GM23338 (cell line): ENCODE measurements around the gene PRKAR1B. TPM values are rescaled to one million over a fixed set of nuclear protein-coding genes. Genes with fewer than 3 reads are reported as not detected.

Source experiments
- ATAC-seq: fragments of 200-7000 bp; cut with Tn5 transposase; 3 replicates; pipeline ENCODE4 v1.9.1; 2020
- DNase-seq: peaks from one replicate; pipeline ENCODE4 v3.0.0-alpha.2; 2015; ENCODE audit warnings: low spot score
- H2AFZ ChIP-seq: fragments of 200-600 bp; sonication (generic); 2 replicates; pipeline ENCODE4 v1.8.0; 2016; ENCODE audit warnings: antibody characterized with exemption, mild to moderate bottlenecking, moderate library complexity
- H3F3A ChIP-seq: fragments of 200-600 bp; sonication (generic); replicated peaks from 2 replicates; pipeline ENCODE4 v1.8.0; 2017; ENCODE audit warnings: antibody characterized with exemption, mixed run types, low read depth
- H3K27ac ChIP-seq: fragments of 200-600 bp; sonication (generic); 2 replicates; pipeline ENCODE4 v1.6.1; 2016; ENCODE audit warnings: low read depth
- H3K27me3 ChIP-seq: fragments of 200-600 bp; sonication (generic); 2 replicates; pipeline ENCODE4 v1.8.0; 2016; ENCODE audit warnings: mild to moderate bottlenecking, mixed run types, moderate library complexity; ENCODE audit not compliant: insufficient read depth
- H3K36me3 ChIP-seq: fragments of 200-600 bp; sonication (generic); 2 replicates; pipeline ENCODE4 v1.8.0; 2016; ENCODE audit warnings: mild to moderate bottlenecking; ENCODE audit not compliant: insufficient read depth
- H3K4me1 ChIP-seq: fragments of 200-600 bp; sonication (generic); 2 replicates; pipeline ENCODE4 v1.8.0; 2016; ENCODE audit warnings: mild to moderate bottlenecking, moderate library complexity; ENCODE audit not compliant: insufficient read depth
- H3K4me2 ChIP-seq: fragments of 200-600 bp; sonication (generic); 2 replicates; pipeline ENCODE4 v1.7.1; 2017; ENCODE audit warnings: mixed run types
- H3K4me3 ChIP-seq: fragments of 200-600 bp; sonication (generic); 2 replicates; pipeline ENCODE4 v1.6.1; 2016; ENCODE audit warnings: mixed run types
- H3K79me2 ChIP-seq: fragments of 200-600 bp; sonication (generic); replicated peaks from 2 replicates; pipeline ENCODE4 v1.8.0; 2017; ENCODE audit warnings: mild to moderate bottlenecking; ENCODE audit not compliant: insufficient read depth
- H3K9me2 ChIP-seq: fragments of 200-600 bp; sonication (generic); 2 replicates; pipeline ENCODE4 v1.8.0; 2017; ENCODE audit not compliant: insufficient read depth
- H4K20me1 ChIP-seq: fragments of 200-600 bp; sonication (generic); replicated peaks from 2 replicates; pipeline ENCODE4 v1.8.0; 2017; ENCODE audit warnings: mild to moderate bottlenecking; ENCODE audit not compliant: insufficient read depth
- H3K27ac Mint-ChIP-seq: 2 replicates; pipeline ENCODE4 v1.8.0; 2020; ENCODE audit warnings: inconsistent platforms, mild to moderate bottlenecking, moderate library complexity, mixed read lengths
- H3K27me3 Mint-ChIP-seq: 3 replicates; pipeline ENCODE4 v1.8.0; 2022; ENCODE audit warnings: low read depth, mild to moderate bottlenecking, moderate library complexity, mixed read lengths, inconsistent platforms; ENCODE audit not compliant: insufficient read depth, poor library complexity
- H3K36me3 Mint-ChIP-seq: 3 replicates; pipeline ENCODE4 v1.8.0; 2021; ENCODE audit warnings: low read depth, mild to moderate bottlenecking, inconsistent platforms, moderate library complexity, mixed read lengths
- H3K4me1 Mint-ChIP-seq: 3 replicates; pipeline ENCODE4 v1.8.0; 2020; ENCODE audit warnings: mild to moderate bottlenecking, inconsistent platforms, mixed read lengths
- H3K4me3 Mint-ChIP-seq: 3 replicates; pipeline ENCODE4 v1.8.0; 2021; ENCODE audit warnings: moderate library complexity, mild to moderate bottlenecking, inconsistent platforms, mixed read lengths
- H3K9me3 Mint-ChIP-seq: 3 replicates; pipeline ENCODE4 v1.8.0; 2020; ENCODE audit warnings: moderate library complexity, mild to moderate bottlenecking, inconsistent platforms, mixed read lengths
- CREB1 ChIP-seq: fragments of 250-450 bp; sonication (Bioruptor Pico); IDR thresholded peaks from 2 replicates; pipeline ENCODE4 v1.5.0; 2020; ENCODE audit warnings: low read depth, mild to moderate bottlenecking, moderate library complexity
- EZH2 ChIP-seq: fragments of 200-600 bp; sonication (generic); IDR thresholded peaks from one replicate; pipeline ENCODE4 v1.8.0; 2017; ENCODE audit warnings: antibody characterized with exemption, mild to moderate bottlenecking, low read depth; ENCODE audit not compliant: unreplicated experiment
- EZH2phosphoT487 ChIP-seq: fragments of 200-600 bp; sonication (generic); IDR thresholded peaks from one replicate; pipeline ENCODE4 v1.8.1; 2018; ENCODE audit warnings: antibody characterized with exemption; ENCODE audit not compliant: unreplicated experiment
- JUNB ChIP-seq: IDR thresholded peaks from one replicate; pipeline ENCODE4 v1.6.1; 2016; ENCODE audit warnings: antibody characterized with exemption; ENCODE audit not compliant: unreplicated experiment
- NANOG ChIP-seq: IDR thresholded peaks from 2 replicates; pipeline ENCODE4 v1.6.1; 2016; ENCODE audit warnings: antibody characterized with exemption, borderline replicate concordance
- POLR2AphosphoS5 ChIP-seq: IDR thresholded peaks from 2 replicates; pipeline ENCODE4 v1.6.1; 2016; ENCODE audit warnings: antibody characterized with exemption, low read depth
- STAT1 ChIP-seq: IDR thresholded peaks from one replicate; pipeline ENCODE4 v1.6.1; 2016; ENCODE audit warnings: antibody characterized with exemption; ENCODE audit not compliant: unreplicated experiment
- ZNF114 ChIP-seq: fragments of 250-450 bp; sonication (Bioruptor Pico); IDR thresholded peaks from 2 replicates; pipeline ENCODE4 v1.5.0; 2020; ENCODE audit warnings: mild to moderate bottlenecking, moderate library complexity
- ZNF331 ChIP-seq: fragments of 250-450 bp; sonication (Bioruptor Pico); IDR thresholded peaks from 2 replicates; pipeline ENCODE4 v1.5.0; 2020; ENCODE audit warnings: low read depth, mild to moderate bottlenecking, moderate library complexity
- polyA plus RNA-seq: library from polyadenylated mRNA; unstranded; fragments of >200 nt; fragmentation: Nextera tagmentation; extraction: Ambion mirVana; gene quantifications from 2 replicates; pipeline ENCODE4 v1.2.1, GENCODE V29; 2016
- total RNA-seq: library from RNA; depleted of rRNA; stranded (reverse); fragments of >200 nt; shearing (Covaris generic); gene quantifications from 2 replicates; pipeline ENCODE4 v1.2.3, GENCODE V29; 2014
- TF ChIP-seq, protein P1 (sequence below): fragments of 250-450 bp; sonication (Bioruptor Pico); IDR thresholded peaks from 2 replicates; pipeline ENCODE4 v1.5.0; 2020; ENCODE audit warnings: mild to moderate bottlenecking, moderate library complexity
- TF ChIP-seq, protein P2 (sequence below), 2 experiments: fragments of 200-600 bp in 1 of 2; sonication (generic) in 1 of 2; conservative IDR thresholded peaks; 2 replicates each; pipeline versions ENCODE4 v1.5.1 to v1.6.1; 2016 to 2017; ENCODE audit warnings: antibody characterized with exemption in 2 of 2, low read depth in 2 of 2, mild to moderate bottlenecking in 2 of 2, moderate library complexity in 1 of 2
- TF ChIP-seq, protein P3 (sequence below): IDR thresholded peaks from one replicate; pipeline ENCODE4 v1.6.1; 2018; ENCODE audit warnings: antibody characterized with exemption; ENCODE audit not compliant: unreplicated experiment
- TF ChIP-seq, protein P4 (sequence below): IDR thresholded peaks from 2 replicates; pipeline ENCODE4 v1.6.1; 2016; ENCODE audit warnings: antibody characterized with exemption

Gene PRKAR1B
- total and polyA plus RNA-seq, 2 experiments from 2014 or later = 35.7 to 36.7 TPM

DNA sequence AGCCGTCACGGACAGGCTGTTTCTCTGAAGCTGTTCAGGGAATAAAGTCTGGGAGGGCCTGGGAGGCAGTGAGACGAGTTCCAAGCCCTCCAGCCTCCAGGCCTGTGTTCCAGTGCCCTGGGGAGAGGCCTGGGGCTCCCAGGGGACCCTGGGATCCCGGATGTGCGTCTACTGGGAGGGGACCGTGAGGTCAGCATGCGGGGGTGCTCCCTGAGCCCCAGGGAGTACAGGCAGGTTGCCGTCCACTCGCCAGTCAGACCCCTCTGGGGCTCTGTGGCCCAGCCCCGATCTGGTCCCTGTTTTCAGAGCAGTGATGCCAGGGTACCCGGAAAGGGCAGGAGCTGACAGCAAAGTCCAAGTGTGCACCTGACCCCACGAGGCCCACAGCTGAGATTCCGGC is 81.5 kb downstream of the PRKAR1B start:
- H3K4me3 ChIP-seq = no peak overlapping the region
- Mint-ChIP-seq H3K36me3 (peaks cover 28% of the 10 kb centered on the region), H3K4me3 (no peak overlapping the region), H3K27ac (no peak overlapping the region), H3K27me3 (peaks cover 11% of the 10 kb centered on the region), H3K9me3 (no peaks in the 10 kb centered on the region; the same call in 2 of the 3 replicates), H3K4me1 (no peaks in the 10 kb centered on the region)
- H3K36me3 ChIP-seq = no peaks in the 10 kb centered on the region
- H3K79me2 ChIP-seq = peaks cover 18% of the 10 kb centered on the region; the same call in 1 of the 2 replicates
- H3F3A ChIP-seq = no peaks in the 10 kb centered on the region
- no peak overlapping the region for H3K27ac ChIP-seq
- H3K9me2 ChIP-seq = no peaks in the 10 kb centered on the region
- H3K27me3 ChIP-seq = no peaks in the 10 kb centered on the region
- no peak overlapping the region for H3K4me2 ChIP-seq
- TF ChIP-seq STAT1 = no peak
- TF ChIP-seq ZNF114 (CRISPR knock-in tag) = no peak
- no peak for TF ChIP-seq EZH2phosphoT487
- no peak for TF ChIP-seq NANOG
- TF ChIP-seq EZH2 = no peak
- TF ChIP-seq, protein P1, sequence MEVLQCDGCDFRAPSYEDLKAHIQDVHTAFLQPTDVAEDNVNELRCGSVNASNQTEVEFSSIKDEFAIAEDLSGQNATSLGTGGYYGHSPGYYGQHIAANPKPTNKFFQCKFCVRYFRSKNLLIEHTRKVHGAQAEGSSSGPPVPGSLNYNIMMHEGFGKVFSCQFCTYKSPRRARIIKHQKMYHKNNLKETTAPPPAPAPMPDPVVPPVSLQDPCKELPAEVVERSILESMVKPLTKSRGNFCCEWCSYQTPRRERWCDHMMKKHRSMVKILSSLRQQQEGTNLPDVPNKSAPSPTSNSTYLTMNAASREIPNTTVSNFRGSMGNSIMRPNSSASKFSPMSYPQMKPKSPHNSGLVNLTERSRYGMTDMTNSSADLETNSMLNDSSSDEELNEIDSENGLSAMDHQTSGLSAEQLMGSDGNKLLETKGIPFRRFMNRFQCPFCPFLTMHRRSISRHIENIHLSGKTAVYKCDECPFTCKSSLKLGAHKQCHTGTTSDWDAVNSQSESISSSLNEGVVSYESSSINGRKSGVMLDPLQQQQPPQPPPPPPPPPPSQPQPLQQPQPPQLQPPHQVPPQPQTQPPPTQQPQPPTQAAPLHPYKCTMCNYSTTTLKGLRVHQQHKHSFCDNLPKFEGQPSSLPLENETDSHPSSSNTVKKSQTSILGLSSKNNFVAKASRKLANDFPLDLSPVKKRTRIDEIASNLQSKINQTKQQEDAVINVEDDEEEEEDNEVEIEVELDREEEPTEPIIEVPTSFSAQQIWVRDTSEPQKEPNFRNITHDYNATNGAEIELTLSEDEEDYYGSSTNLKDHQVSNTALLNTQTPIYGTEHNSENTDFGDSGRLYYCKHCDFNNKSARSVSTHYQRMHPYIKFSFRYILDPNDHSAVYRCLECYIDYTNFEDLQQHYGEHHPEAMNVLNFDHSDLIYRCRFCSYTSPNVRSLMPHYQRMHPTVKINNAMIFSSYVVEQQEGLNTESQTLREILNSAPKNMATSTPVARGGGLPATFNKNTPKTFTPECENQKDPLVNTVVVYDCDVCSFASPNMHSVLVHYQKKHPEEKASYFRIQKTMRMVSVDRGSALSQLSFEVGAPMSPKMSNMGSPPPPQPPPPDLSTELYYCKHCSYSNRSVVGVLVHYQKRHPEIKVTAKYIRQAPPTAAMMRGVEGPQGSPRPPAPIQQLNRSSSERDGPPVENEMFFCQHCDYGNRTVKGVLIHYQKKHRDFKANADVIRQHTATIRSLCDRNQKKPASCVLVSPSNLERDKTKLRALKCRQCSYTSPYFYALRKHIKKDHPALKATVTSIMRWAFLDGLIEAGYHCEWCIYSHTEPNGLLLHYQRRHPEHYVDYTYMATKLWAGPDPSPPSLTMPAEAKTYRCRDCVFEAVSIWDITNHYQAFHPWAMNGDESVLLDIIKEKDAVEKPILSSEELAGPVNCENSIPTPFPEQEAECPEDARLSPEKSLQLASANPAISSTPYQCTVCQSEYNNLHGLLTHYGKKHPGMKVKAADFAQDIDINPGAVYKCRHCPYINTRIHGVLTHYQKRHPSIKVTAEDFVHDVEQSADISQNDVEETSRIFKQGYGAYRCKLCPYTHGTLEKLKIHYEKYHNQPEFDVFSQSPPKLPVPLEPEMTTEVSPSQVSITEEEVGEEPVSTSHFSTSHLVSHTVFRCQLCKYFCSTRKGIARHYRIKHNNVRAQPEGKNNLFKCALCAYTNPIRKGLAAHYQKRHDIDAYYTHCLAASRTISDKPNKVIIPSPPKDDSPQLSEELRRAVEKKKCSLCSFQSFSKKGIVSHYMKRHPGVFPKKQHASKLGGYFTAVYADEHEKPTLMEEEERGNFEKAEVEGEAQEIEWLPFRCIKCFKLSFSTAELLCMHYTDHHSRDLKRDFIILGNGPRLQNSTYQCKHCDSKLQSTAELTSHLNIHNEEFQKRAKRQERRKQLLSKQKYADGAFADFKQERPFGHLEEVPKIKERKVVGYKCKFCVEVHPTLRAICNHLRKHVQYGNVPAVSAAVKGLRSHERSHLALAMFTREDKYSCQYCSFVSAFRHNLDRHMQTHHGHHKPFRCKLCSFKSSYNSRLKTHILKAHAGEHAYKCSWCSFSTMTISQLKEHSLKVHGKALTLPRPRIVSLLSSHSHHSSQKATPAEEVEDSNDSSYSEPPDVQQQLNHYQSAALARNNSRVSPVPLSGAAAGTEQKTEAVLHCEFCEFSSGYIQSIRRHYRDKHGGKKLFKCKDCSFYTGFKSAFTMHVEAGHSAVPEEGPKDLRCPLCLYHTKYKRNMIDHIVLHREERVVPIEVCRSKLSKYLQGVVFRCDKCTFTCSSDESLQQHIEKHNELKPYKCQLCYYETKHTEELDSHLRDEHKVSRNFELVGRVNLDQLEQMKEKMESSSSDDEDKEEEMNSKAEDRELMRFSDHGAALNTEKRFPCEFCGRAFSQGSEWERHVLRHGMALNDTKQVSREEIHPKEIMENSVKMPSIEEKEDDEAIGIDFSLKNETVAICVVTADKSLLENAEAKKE (CRISPR knock-in tag) = no peak
- TF ChIP-seq, protein P2, sequence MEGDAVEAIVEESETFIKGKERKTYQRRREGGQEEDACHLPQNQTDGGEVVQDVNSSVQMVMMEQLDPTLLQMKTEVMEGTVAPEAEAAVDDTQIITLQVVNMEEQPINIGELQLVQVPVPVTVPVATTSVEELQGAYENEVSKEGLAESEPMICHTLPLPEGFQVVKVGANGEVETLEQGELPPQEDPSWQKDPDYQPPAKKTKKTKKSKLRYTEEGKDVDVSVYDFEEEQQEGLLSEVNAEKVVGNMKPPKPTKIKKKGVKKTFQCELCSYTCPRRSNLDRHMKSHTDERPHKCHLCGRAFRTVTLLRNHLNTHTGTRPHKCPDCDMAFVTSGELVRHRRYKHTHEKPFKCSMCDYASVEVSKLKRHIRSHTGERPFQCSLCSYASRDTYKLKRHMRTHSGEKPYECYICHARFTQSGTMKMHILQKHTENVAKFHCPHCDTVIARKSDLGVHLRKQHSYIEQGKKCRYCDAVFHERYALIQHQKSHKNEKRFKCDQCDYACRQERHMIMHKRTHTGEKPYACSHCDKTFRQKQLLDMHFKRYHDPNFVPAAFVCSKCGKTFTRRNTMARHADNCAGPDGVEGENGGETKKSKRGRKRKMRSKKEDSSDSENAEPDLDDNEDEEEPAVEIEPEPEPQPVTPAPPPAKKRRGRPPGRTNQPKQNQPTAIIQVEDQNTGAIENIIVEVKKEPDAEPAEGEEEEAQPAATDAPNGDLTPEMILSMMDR (conservative IDR thresholded peaks at IDR 0.05; ENCODE audit: low read depth in 2 of 2) = no peak
- no peak for TF ChIP-seq POLR2AphosphoS5
- no peak for TF ChIP-seq JUNB
- TF ChIP-seq, protein P3, sequence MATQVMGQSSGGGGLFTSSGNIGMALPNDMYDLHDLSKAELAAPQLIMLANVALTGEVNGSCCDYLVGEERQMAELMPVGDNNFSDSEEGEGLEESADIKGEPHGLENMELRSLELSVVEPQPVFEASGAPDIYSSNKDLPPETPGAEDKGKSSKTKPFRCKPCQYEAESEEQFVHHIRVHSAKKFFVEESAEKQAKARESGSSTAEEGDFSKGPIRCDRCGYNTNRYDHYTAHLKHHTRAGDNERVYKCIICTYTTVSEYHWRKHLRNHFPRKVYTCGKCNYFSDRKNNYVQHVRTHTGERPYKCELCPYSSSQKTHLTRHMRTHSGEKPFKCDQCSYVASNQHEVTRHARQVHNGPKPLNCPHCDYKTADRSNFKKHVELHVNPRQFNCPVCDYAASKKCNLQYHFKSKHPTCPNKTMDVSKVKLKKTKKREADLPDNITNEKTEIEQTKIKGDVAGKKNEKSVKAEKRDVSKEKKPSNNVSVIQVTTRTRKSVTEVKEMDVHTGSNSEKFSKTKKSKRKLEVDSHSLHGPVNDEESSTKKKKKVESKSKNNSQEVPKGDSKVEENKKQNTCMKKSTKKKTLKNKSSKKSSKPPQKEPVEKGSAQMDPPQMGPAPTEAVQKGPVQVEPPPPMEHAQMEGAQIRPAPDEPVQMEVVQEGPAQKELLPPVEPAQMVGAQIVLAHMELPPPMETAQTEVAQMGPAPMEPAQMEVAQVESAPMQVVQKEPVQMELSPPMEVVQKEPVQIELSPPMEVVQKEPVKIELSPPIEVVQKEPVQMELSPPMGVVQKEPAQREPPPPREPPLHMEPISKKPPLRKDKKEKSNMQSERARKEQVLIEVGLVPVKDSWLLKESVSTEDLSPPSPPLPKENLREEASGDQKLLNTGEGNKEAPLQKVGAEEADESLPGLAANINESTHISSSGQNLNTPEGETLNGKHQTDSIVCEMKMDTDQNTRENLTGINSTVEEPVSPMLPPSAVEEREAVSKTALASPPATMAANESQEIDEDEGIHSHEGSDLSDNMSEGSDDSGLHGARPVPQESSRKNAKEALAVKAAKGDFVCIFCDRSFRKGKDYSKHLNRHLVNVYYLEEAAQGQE = no peak
- no peak for TF ChIP-seq ZNF331 (CRISPR knock-in tag)
- TF ChIP-seq CREB1 (CRISPR knock-in tag) = no peak
- TF ChIP-seq, protein P4, sequence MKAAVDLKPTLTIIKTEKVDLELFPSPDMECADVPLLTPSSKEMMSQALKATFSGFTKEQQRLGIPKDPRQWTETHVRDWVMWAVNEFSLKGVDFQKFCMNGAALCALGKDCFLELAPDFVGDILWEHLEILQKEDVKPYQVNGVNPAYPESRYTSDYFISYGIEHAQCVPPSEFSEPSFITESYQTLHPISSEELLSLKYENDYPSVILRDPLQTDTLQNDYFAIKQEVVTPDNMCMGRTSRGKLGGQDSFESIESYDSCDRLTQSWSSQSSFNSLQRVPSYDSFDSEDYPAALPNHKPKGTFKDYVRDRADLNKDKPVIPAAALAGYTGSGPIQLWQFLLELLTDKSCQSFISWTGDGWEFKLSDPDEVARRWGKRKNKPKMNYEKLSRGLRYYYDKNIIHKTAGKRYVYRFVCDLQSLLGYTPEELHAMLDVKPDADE = no peak
- ATAC-seq (no peak), DNase-seq (no peak)
- H2AFZ ChIP-seq = no peak overlapping the region
- no peaks in the 10 kb centered on the region; the same call in 1 of the 2 replicates for H4K20me1 ChIP-seq
- H3K4me1 ChIP-seq = no peaks in the 10 kb centered on the region
